Tibial artery (tissue), 4 donors: ENCODE data around the gene OR2T10.
A peak's percentile ranks its signal among the peaks of the same experiment; 100 is the strongest.

ENCODE experiments used
- DNase-seq, 2 donors: peaks; one replicate each; pipeline ENCODE4 v3.0.0-alpha.2; 2019
- H3K27ac ChIP-seq, 2 donors: fragments of 200-600 bp; sonication (generic) in 1 of 2; 1 replicate in 1 of 2; 2 replicates in 1 of 2; pipeline ENCODE4 v1.5.1; 2018 to 2019; ENCODE audit warnings: mild to moderate bottlenecking in 1 of 2
- H3K27me3 ChIP-seq, 2 donors: fragments of 200-600 bp; sonication (generic) in 1 of 2; one replicate each; pipeline versions ENCODE4 v1.5.1 to v1.6.0; 2016 to 2019
- H3K36me3 ChIP-seq, 3 donors: fragments of 200-600 bp; sonication (generic) in 2 of 3; one replicate each; pipeline ENCODE4 v1.5.1; 2016 to 2019; ENCODE audit warnings: mild to moderate bottlenecking in 2 of 3
- H3K4me1 ChIP-seq, 4 donors: fragments of 200-600 bp; sonication (generic) in 2 of 4; 1 replicate in 3 of 4; 2 replicates in 1 of 4; pipeline ENCODE4 v1.5.1; 2016 to 2019
- H3K4me3 ChIP-seq, 2 donors: fragments of 200-600 bp; sonication (generic) in 1 of 2; 1 replicate in 1 of 2; 2 replicates in 1 of 2; pipeline ENCODE4 v1.5.1; 2018 to 2019; ENCODE audit warnings: mild to moderate bottlenecking in 2 of 2
- H3K9me3 ChIP-seq, 3 donors: fragments of 200-600 bp; sonication (generic) in 1 of 3; one replicate each; pipeline ENCODE4 v1.5.1; 2016 to 2019
- intact Hi-C: fragments of 100-400 bp; cut with DNase I; formaldehyde crosslinking; loops from one replicate; pipeline ENCODE4 v1.15.0; 2023; ENCODE audit warnings: low total_unique reads
- TF ChIP-seq, protein P1 (sequence below), 2 experiments: fragments of 200-600 bp in 1 of 2; fragments of 450-650 bp in 1 of 2; IDR thresholded peaks; one replicate each; pipeline ENCODE4 v1.5.1; 2017 to 2019; ENCODE audit warnings: antibody characterized with exemption in 2 of 2, mild to moderate bottlenecking in 1 of 2, moderate library complexity in 1 of 2

Gene OR2T10

DNA sequence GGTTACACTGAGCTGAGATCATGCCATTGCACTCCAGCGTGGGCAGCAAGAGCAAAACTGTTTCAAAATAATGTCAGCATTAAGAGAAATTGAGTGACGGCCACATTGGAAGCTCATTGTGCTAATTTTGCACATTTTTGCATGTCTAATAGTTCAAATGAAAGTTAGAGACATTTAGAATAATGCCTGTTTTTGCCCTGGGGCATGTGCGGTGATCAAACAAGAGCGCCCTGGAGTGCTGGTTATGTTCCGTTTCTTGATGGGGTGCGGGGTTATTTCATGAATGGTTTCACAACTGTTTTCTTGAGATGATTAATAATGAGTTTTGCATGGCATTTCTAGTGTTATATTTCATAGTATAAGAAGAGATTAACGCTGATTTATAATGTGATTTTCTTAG, 24.3 kb upstream of the OR2T10 start:
- no peaks in the 10 kb centered on the region for H3K27me3 ChIP-seq
- no peak overlapping the region for H3K27ac ChIP-seq
- H3K36me3 ChIP-seq = no peaks in the 10 kb centered on the region
- no peaks in the 10 kb centered on the region for H3K9me3 ChIP-seq
- TF ChIP-seq, protein P1, sequence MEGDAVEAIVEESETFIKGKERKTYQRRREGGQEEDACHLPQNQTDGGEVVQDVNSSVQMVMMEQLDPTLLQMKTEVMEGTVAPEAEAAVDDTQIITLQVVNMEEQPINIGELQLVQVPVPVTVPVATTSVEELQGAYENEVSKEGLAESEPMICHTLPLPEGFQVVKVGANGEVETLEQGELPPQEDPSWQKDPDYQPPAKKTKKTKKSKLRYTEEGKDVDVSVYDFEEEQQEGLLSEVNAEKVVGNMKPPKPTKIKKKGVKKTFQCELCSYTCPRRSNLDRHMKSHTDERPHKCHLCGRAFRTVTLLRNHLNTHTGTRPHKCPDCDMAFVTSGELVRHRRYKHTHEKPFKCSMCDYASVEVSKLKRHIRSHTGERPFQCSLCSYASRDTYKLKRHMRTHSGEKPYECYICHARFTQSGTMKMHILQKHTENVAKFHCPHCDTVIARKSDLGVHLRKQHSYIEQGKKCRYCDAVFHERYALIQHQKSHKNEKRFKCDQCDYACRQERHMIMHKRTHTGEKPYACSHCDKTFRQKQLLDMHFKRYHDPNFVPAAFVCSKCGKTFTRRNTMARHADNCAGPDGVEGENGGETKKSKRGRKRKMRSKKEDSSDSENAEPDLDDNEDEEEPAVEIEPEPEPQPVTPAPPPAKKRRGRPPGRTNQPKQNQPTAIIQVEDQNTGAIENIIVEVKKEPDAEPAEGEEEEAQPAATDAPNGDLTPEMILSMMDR (IDR thresholded peaks at IDR 0.05) = no peak
- H3K4me1 ChIP-seq = no peaks in the 10 kb centered on the region
- intact Hi-C loops = no loop called here
- DNase-seq = no peak
- no peak overlapping the region for H3K4me3 ChIP-seq

DNA sequence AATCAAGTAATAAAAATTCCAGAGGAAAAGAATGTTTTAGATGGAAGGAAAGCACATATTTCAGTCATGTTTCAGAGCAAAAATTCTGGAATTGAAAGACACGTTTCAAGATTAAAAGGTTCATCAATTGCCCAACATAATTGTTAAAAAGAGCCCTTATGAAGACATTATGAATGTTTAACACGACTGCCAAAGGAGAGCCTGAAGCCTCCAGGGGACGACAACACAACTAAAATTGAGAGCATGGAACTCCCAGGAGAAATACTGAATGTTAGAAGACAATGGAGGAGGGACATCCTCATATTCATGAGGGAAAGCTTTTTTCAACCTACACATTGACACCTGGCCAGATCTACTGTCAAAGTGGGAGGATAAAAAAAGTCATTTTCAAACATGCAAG, 21.4 kb upstream of the OR2T10 start:
- Histone ChIP-seq H3K4me3 (no peak overlapping the region), H3K36me3 (no peaks in the 10 kb centered on the region), H3K4me1 (no peaks in the 10 kb centered on the region), H3K27ac (no peak overlapping the region), H3K27me3 (no peaks in the 10 kb centered on the region), H3K9me3 (no peaks in the 10 kb centered on the region)
- DNase-seq = peak in 1 of 2 donors; percentile 30
- TF ChIP-seq, protein P1 (IDR thresholded peaks at IDR 0.05) = peak in 1 of 2 experiments; percentile 17
- intact Hi-C loops = no loop called here

DNA sequence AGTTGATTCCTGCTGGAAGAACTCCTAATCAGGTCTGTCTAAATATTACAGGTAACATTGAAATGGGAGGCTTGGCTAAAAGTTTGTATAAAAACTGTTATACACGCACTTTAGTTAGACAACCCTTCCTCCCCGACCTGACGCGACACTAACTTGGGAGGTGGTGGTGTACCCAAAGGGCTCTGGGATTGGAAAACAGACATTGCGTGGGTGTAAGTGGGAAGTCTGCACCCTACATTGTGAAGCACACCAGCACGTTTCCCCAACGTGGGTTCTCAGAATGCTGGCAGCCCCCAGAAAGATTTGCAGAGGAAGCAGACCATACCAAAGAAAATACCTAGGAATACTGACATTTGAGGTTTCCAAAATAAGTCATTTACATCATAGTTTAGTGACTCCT, 20.6 kb upstream of the OR2T10 start:
- no peaks in the 10 kb centered on the region for H3K4me1 ChIP-seq
- H3K4me3 ChIP-seq = no peak overlapping the region
- no peaks in the 10 kb centered on the region for H3K36me3 ChIP-seq
- H3K27me3 ChIP-seq = no peaks in the 10 kb centered on the region
- no peak overlapping the region for H3K27ac ChIP-seq
- H3K9me3 ChIP-seq = no peaks in the 10 kb centered on the region
- TF ChIP-seq, protein P1 (IDR thresholded peaks at IDR 0.05) = no peak
- no peak for DNase-seq
- intact Hi-C loops = no loop called here

DNA sequence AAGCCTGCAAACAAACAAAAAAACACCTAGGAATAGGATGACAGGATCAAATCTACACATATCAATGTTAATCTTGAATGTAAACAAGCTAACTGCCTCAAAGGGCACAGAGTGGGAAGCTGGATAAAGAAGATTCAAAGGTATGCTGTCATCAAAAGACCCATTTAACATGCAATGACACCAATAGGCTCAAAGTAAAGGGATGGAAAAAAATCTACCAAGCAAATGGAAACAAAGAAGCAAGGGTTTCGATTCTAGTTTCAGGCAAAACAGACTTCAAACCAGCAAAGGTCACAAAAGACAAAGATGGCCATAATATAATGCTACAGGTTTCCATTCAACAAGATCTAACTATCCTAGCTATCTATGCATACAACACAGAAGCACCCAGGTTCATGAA, 16.2 kb upstream of the OR2T10 start:
- no peak for DNase-seq
- H3K27ac ChIP-seq = no peak overlapping the region
- TF ChIP-seq, protein P1 (IDR thresholded peaks at IDR 0.05) = no peak
- H3K36me3 ChIP-seq = no peaks in the 10 kb centered on the region
- no peaks in the 10 kb centered on the region for H3K9me3 ChIP-seq
- intact Hi-C loops = no loop called here
- H3K4me3 ChIP-seq = no peak overlapping the region
- H3K27me3 ChIP-seq = no peaks in the 10 kb centered on the region
- no peaks in the 10 kb centered on the region for H3K4me1 ChIP-seq

DNA sequence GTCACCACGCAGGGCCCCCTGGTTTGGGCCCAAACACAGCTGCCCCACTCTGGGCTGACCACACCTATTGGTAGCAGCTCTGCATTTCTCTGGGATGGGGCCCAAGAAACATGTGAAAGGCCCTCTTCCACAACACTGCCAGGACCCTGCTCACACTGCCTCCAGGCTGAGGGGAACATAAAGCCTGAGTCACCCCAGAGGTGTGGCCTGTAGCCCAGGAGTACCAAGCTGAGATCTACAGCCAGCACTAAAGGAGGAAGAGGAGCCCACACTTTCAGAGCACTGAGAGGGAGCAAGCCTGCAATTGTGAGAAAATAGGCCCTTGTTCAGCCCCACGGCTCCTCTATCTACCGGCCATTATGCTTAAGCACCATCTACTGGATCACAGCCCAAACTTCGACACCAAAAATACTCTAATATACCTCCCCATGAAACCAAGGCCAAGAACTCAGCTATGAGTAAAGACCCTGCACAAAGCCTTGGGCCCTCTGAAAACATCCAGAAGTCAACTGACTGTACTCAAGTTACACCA, 14.4 kb upstream of the OR2T10 start:
- no peaks in the 10 kb centered on the region for H3K36me3 ChIP-seq
- intact Hi-C loops = no loop called here
- H3K4me1 ChIP-seq = no peaks in the 10 kb centered on the region
- no peak overlapping the region for H3K27ac ChIP-seq
- H3K4me3 ChIP-seq = no peak overlapping the region
- H3K27me3 ChIP-seq = no peaks in the 10 kb centered on the region
- no peaks in the 10 kb centered on the region for H3K9me3 ChIP-seq
- DNase-seq = no peak
- TF ChIP-seq, protein P1 (IDR thresholded peaks at IDR 0.05) = no peak

DNA sequence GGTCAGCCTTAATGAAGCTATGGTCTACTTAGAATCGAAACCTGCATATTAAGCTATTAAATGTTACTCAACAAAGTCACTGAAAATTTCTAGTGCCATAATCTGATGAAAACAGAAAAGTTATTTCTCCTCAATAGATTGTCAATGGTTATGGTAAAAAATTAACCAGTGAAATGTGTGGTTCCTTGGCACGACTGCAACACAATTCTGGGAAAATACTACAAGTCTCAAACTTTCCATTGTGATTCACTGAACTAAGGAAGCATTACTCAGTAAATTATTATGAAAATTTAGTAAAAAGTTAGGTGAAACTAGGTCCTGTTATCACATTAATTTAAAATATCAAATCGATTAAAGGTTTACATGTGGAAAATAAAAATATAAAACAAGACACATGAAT, 12.8 kb upstream of the OR2T10 start:
- Histone ChIP-seq H3K9me3 (no peaks in the 10 kb centered on the region), H3K27me3 (no peaks in the 10 kb centered on the region), H3K36me3 (no peaks in the 10 kb centered on the region), H3K4me3 (no peak overlapping the region), H3K27ac (no peak overlapping the region), H3K4me1 (no peaks in the 10 kb centered on the region)
- TF ChIP-seq, protein P1 (IDR thresholded peaks at IDR 0.05) = no peak
- no peak for DNase-seq
- intact Hi-C loops = no loop called here
